Measurements from ENCODE around the gene FRYL. TPM values are rescaled to one million over a fixed set of nuclear protein-coding genes. Genes with fewer than 3 reads are reported as not detected.

FRYL gene
- total RNA-seq, 1 donor from 2014 or later = 30.8 TPM

- no peaks in the 10 kb centered on the region for H3K27me3 Mint-ChIP-seq (ENCODE audit: low read depth)
- peak overlapping the region; percentile 84 for H3K4me3 Mint-ChIP-seq (ENCODE audit: unreplicated experiment)
- no peaks in the 10 kb centered on the region for H3K36me3 Mint-ChIP-seq (ENCODE audit: low read depth)
- no peak for DNase-seq (ENCODE audit: low spot score)
- H3K27ac Mint-ChIP-seq (ENCODE audit: unreplicated experiment) = peak overlapping the region; percentile 76
- TF ChIP-seq CTCF (IDR thresholded peaks at IDR 0.05) = no peak
- H3K4me1 Mint-ChIP-seq (ENCODE audit: low read depth) = peaks cover 56% of the 10 kb centered on the region
- no peaks in the 10 kb centered on the region for H3K9me3 Mint-ChIP-seq (ENCODE audit: low read depth)
Observed at GRCh38 chr4:48777739-48778138, 2.3 kb downstream of the FRYL start.

- no peak overlapping the region for H3K4me3 Mint-ChIP-seq (ENCODE audit: unreplicated experiment)
Observed at GRCh38 chr4:48774760-48775710, 5.0 kb downstream of the FRYL start.

GRCh38 chr4:48772556-48772955 lies 7.5 kb downstream of the FRYL start:
- H3K4me1 Mint-ChIP-seq (ENCODE audit: low read depth) = peaks cover 51% of the 10 kb centered on the region
- H3K4me3 Mint-ChIP-seq (ENCODE audit: unreplicated experiment) = no peak overlapping the region
- H3K9me3 Mint-ChIP-seq (ENCODE audit: low read depth) = no peaks in the 10 kb centered on the region

More at GRCh38 chr4:48774760-48775710, 5.0 kb downstream of the FRYL start:
- no peaks in the 10 kb centered on the region for H3K9me3 Mint-ChIP-seq (ENCODE audit: low read depth)
- DNase-seq (ENCODE audit: low spot score) = no peak
- H3K4me1 Mint-ChIP-seq (ENCODE audit: low read depth) = peaks cover 64% of the 10 kb centered on the region
- H3K36me3 Mint-ChIP-seq (ENCODE audit: low read depth) = no peaks in the 10 kb centered on the region
- H3K27ac Mint-ChIP-seq (ENCODE audit: unreplicated experiment) = no peak overlapping the region
- no peaks in the 10 kb centered on the region for H3K27me3 Mint-ChIP-seq (ENCODE audit: low read depth)
- no peak for TF ChIP-seq CTCF (IDR thresholded peaks at IDR 0.05)

GRCh38 chr4:48767055-48767929 lies 12.8 kb downstream of the FRYL start:
- H3K27ac Mint-ChIP-seq (ENCODE audit: unreplicated experiment) = no peak overlapping the region
- H3K4me3 Mint-ChIP-seq (ENCODE audit: unreplicated experiment) = no peak overlapping the region

More at GRCh38 chr4:48772556-48772955, 7.5 kb downstream of the FRYL start:
- no peak for DNase-seq (ENCODE audit: low spot score)
- Mint-ChIP-seq H3K36me3 (ENCODE audit: low read depth) (no peaks in the 10 kb centered on the region), H3K27me3 (ENCODE audit: low read depth) (no peaks in the 10 kb centered on the region), H3K27ac (ENCODE audit: unreplicated experiment) (no peak overlapping the region)
- TF ChIP-seq CTCF (IDR thresholded peaks at IDR 0.05) = no peak

More at GRCh38 chr4:48767055-48767929, 12.8 kb downstream of the FRYL start:
- H3K4me1 Mint-ChIP-seq (ENCODE audit: low read depth) = peaks cover 13% of the 10 kb centered on the region
- H3K36me3 Mint-ChIP-seq (ENCODE audit: low read depth) = no peaks in the 10 kb centered on the region
- no peak for DNase-seq (ENCODE audit: low spot score)
- no peaks in the 10 kb centered on the region for H3K27me3 Mint-ChIP-seq (ENCODE audit: low read depth)
- peak; percentile 21 for TF ChIP-seq CTCF (IDR thresholded peaks at IDR 0.05)
- H3K9me3 Mint-ChIP-seq (ENCODE audit: low read depth) = peaks cover 3% of the 10 kb centered on the region

Data from chondrocyte (in vitro differentiated cells).